ENCODE results near the gene STK36. TPM values are rescaled to one million over a fixed set of nuclear protein-coding genes. Genes with fewer than 3 reads are reported as not detected.

Gene STK36
- total RNA-seq, 1 experiment from 2014 or later: 47.7 TPM

DNA sequence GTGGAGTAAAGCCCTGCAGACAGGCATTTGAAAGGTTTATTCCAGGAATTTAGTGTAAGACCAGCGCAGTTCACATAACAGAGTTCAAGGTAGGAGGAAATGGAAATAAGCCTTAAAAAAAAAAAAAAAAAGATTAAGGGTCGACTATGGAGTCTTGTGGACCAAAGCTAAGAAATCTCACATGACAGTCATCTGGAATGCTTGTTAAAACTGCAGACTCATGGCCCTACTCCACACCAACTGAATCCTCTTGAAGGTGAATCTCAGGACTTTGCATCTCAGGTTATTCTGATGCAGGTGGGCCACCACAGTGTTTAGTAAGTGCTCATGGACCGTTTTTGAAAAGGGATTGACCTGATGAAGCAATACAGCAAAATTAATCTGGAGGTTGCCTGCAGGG lies 47.6 kb downstream of the STK36 start:
- peaks cover 2% of the 10 kb centered on the region for H3K9me3 Mint-ChIP-seq
- H3K27me3 Mint-ChIP-seq (ENCODE audit: low read depth): no peaks in the 10 kb centered on the region; the same call in 1 of the 2 replicates
- no peak for TF ChIP-seq ELF4 (CRISPR knock-in tag; IDR thresholded peaks at IDR 0.05; ENCODE audit: low read depth)
- TF ChIP-seq, protein P1, sequence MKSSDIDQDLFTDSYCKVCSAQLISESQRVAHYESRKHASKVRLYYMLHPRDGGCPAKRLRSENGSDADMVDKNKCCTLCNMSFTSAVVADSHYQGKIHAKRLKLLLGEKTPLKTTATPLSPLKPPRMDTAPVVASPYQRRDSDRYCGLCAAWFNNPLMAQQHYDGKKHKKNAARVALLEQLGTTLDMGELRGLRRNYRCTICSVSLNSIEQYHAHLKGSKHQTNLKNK (CRISPR knock-in tag; IDR thresholded peaks at IDR 0.05): no peak
- no peak for TF ChIP-seq FOXP1 (CRISPR knock-in tag; IDR thresholded peaks at IDR 0.05; ENCODE audit: borderline replicate concordance)
- no peak for TF ChIP-seq NFYB (CRISPR knock-in tag; conservative IDR thresholded peaks at IDR 0.05; ENCODE audit: low read depth)
- TF ChIP-seq OVOL2 (CRISPR knock-in tag; IDR thresholded peaks at IDR 0.05; ENCODE audit: borderline replicate concordance): no peak
- no peak for TF ChIP-seq ZNF317 (CRISPR knock-in tag; IDR thresholded peaks at IDR 0.05; ENCODE audit: borderline replicate concordance, low read depth)
- TF ChIP-seq, protein P2, sequence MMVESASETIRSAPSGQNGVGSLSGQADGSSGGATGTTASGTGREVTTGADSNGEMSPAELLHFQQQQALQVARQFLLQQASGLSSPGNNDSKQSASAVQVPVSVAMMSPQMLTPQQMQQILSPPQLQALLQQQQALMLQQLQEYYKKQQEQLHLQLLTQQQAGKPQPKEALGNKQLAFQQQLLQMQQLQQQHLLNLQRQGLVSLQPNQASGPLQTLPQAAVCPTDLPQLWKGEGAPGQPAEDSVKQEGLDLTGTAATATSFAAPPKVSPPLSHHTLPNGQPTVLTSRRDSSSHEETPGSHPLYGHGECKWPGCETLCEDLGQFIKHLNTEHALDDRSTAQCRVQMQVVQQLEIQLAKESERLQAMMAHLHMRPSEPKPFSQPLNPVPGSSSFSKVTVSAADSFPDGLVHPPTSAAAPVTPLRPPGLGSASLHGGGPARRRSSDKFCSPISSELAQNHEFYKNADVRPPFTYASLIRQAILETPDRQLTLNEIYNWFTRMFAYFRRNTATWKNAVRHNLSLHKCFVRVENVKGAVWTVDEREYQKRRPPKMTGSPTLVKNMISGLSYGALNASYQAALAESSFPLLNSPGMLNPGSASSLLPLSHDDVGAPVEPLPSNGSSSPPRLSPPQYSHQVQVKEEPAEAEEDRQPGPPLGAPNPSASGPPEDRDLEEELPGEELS (CRISPR knock-in tag; IDR thresholded peaks at IDR 0.05): no peak
- TF ChIP-seq, protein P3, sequence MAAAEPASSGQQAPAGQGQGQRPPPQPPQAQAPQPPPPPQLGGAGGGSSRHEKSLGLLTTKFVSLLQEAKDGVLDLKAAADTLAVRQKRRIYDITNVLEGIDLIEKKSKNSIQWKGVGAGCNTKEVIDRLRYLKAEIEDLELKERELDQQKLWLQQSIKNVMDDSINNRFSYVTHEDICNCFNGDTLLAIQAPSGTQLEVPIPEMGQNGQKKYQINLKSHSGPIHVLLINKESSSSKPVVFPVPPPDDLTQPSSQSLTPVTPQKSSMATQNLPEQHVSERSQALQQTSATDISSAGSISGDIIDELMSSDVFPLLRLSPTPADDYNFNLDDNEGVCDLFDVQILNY (CRISPR knock-in tag; IDR thresholded peaks at IDR 0.05): no peak
- TF ChIP-seq, protein P4, sequence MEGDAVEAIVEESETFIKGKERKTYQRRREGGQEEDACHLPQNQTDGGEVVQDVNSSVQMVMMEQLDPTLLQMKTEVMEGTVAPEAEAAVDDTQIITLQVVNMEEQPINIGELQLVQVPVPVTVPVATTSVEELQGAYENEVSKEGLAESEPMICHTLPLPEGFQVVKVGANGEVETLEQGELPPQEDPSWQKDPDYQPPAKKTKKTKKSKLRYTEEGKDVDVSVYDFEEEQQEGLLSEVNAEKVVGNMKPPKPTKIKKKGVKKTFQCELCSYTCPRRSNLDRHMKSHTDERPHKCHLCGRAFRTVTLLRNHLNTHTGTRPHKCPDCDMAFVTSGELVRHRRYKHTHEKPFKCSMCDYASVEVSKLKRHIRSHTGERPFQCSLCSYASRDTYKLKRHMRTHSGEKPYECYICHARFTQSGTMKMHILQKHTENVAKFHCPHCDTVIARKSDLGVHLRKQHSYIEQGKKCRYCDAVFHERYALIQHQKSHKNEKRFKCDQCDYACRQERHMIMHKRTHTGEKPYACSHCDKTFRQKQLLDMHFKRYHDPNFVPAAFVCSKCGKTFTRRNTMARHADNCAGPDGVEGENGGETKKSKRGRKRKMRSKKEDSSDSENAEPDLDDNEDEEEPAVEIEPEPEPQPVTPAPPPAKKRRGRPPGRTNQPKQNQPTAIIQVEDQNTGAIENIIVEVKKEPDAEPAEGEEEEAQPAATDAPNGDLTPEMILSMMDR (IDR thresholded peaks at IDR 0.05): no peak
- TF ChIP-seq CREM (CRISPR knock-in tag; IDR thresholded peaks at IDR 0.05): no peak
- TF ChIP-seq HMGA2 (CRISPR knock-in tag; IDR thresholded peaks at IDR 0.05): no peak
- no peak for TF ChIP-seq ZNF138 (CRISPR knock-in tag; conservative IDR thresholded peaks at IDR 0.05)
- TF ChIP-seq, protein P5, sequence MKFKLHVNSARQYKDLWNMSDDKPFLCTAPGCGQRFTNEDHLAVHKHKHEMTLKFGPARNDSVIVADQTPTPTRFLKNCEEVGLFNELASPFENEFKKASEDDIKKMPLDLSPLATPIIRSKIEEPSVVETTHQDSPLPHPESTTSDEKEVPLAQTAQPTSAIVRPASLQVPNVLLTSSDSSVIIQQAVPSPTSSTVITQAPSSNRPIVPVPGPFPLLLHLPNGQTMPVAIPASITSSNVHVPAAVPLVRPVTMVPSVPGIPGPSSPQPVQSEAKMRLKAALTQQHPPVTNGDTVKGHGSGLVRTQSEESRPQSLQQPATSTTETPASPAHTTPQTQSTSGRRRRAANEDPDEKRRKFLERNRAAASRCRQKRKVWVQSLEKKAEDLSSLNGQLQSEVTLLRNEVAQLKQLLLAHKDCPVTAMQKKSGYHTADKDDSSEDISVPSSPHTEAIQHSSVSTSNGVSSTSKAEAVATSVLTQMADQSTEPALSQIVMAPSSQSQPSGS (CRISPR knock-in tag; IDR thresholded peaks at IDR 0.05; ENCODE audit: borderline replicate concordance, low read depth): no peak
- TF ChIP-seq, protein P6, sequence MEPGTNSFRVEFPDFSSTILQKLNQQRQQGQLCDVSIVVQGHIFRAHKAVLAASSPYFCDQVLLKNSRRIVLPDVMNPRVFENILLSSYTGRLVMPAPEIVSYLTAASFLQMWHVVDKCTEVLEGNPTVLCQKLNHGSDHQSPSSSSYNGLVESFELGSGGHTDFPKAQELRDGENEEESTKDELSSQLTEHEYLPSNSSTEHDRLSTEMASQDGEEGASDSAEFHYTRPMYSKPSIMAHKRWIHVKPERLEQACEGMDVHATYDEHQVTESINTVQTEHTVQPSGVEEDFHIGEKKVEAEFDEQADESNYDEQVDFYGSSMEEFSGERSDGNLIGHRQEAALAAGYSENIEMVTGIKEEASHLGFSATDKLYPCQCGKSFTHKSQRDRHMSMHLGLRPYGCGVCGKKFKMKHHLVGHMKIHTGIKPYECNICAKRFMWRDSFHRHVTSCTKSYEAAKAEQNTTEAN (CRISPR knock-in tag; IDR thresholded peaks at IDR 0.05): no peak
- TF ChIP-seq GRHL2 (CRISPR knock-in tag; IDR thresholded peaks at IDR 0.05; ENCODE audit: insufficient replicate concordance, severe bottlenecking): no peak
- TF ChIP-seq SOX15 (CRISPR knock-in tag; IDR thresholded peaks at IDR 0.05): no peak
- TF ChIP-seq MXD4 (CRISPR knock-in tag; IDR thresholded peaks at IDR 0.05; ENCODE audit: borderline replicate concordance): no peak
- no peak for DNase-seq (ENCODE audit: low spot score)
- no peak for ATAC-seq
- ChIA-PET POLR2A (interaction anchor here (0.8 kb wide), 1 partner anchor 87 kb away, joined by 3 read pairs; no protein-coding TSS in a partner anchor), CTCF (interaction anchor here (0.8 kb wide), 1 partner anchor 128 kb away, joined by 3 read pairs; no protein-coding TSS in a partner anchor)
- H3K36me3 Mint-ChIP-seq: peaks cover 17% of the 10 kb centered on the region
- no peak overlapping the region for H3K4me3 Mint-ChIP-seq
- peak overlapping the region; percentile 25; the same call in 1 of the 2 replicates for H3K27ac Mint-ChIP-seq
- peaks cover 43% of the 10 kb centered on the region for H3K4me1 Mint-ChIP-seq

All from WTC11 (cell line).